A673 (cell line): ENCODE measurements around the gene B4GALNT4. TPM values are rescaled to one million over a fixed set of nuclear protein-coding genes. Genes with fewer than 3 reads are reported as not detected.

Source experiments
- BruUV-seq: library from RNA; stranded (reverse); fragments of 400-500 nt; replicated peaks from 2 replicates; lab custom pipeline; 2021; lab: Mats Ljungman, UMichigan
- CTCF ChIA-PET: fragments of 300-600 bp; sonication (Branson Sonifier 250); formaldehyde crosslinking; loops from one replicate; lab custom pipeline; 2022; ENCODE audit warnings: antibody characterized with exemption; lab: Charles Lee
- POLR2A ChIA-PET: fragments of 300-600 bp; sonication (Branson Sonifier 250); formaldehyde crosslinking; loops from one replicate; lab custom pipeline; 2022; ENCODE audit warnings: antibody characterized with exemption; ENCODE audit not compliant: low non-redundant PET; lab: Charles Lee
- DNase-seq: peaks from one replicate; pipeline ENCODE4 v3.0.0-alpha.2; 2015; ENCODE audit warnings: low spot score
- H3K27ac ChIP-seq: fragments of 200-600 bp; sonication (generic); 2 replicates; pipeline ENCODE4 v1.5.1; 2016; ENCODE audit warnings: mixed run types, low read depth, mild to moderate bottlenecking, mixed read lengths, antibody characterized with exemption, low read length; ENCODE audit not compliant: poor library complexity, severe bottlenecking
- H3K27me3 ChIP-seq: fragments of 200-600 bp; sonication (generic); replicated peaks from 2 replicates; pipeline ENCODE4 v1.6.1; 2017; ENCODE audit warnings: mixed run types, low read depth, mild to moderate bottlenecking, mixed read lengths, antibody characterized with exemption, low read length; ENCODE audit not compliant: insufficient read depth, poor library complexity
- H3K36me3 ChIP-seq: fragments of 200-600 bp; sonication (generic); 2 replicates; pipeline ENCODE4 v1.6.1; 2016; ENCODE audit warnings: mixed run types, mild to moderate bottlenecking, mixed read lengths, antibody characterized with exemption, low read length; ENCODE audit not compliant: insufficient read depth, poor library complexity, severe bottlenecking
- H3K4me1 ChIP-seq: fragments of 200-600 bp; sonication (generic); 2 replicates; pipeline ENCODE4 v1.6.1; 2017; ENCODE audit warnings: mixed run types, mild to moderate bottlenecking, mixed read lengths, antibody characterized with exemption, low read length; ENCODE audit not compliant: insufficient read depth, poor library complexity, severe bottlenecking
- H3K4me3 ChIP-seq: fragments of 200-600 bp; sonication (generic); 2 replicates; pipeline ENCODE4 v1.5.1; 2016; ENCODE audit warnings: low read depth, mixed run types, mild to moderate bottlenecking, mixed read lengths, low read length; ENCODE audit not compliant: poor library complexity, severe bottlenecking
- H3K9me3 ChIP-seq: fragments of 200-600 bp; sonication (generic); 2 replicates; pipeline ENCODE4 v1.6.1; 2016; ENCODE audit warnings: mixed run types, low read depth, mild to moderate bottlenecking, mixed read lengths, antibody characterized with exemption, low read length; ENCODE audit not compliant: poor library complexity, severe bottlenecking
- CTCF ChIP-seq: fragments of 300-800, 200-600 bp; sonication (generic); conservative IDR thresholded peaks from 2 replicates; pipeline ENCODE4 v1.5.1; 2017; ENCODE audit warnings: low read depth, mild to moderate bottlenecking, antibody characterized with exemption, low read length, moderate library complexity, mixed read lengths
- EZH2 ChIP-seq: fragments of 200-600 bp; sonication (generic); IDR thresholded peaks from 2 replicates; pipeline ENCODE4 v1.6.1; 2017; ENCODE audit warnings: borderline replicate concordance, low read depth, mild to moderate bottlenecking, mixed read lengths, antibody characterized with exemption, low read length; ENCODE audit not compliant: poor library complexity, severe bottlenecking
- intact Hi-C: fragments of 100-400 bp; cut with micrococcal nuclease; formaldehyde crosslinking; loops from one replicate; pipeline ENCODE4 v1.10.0; 2022; ENCODE audit not compliant: unreplicated experiment
- total RNA-seq: library from RNA; stranded (reverse); gene quantifications from 2 replicates; pipeline ENCODE4 v1.2.3, GENCODE V29; 2021

Gene B4GALNT4
- total RNA-seq, 1 experiment from 2014 or later: 19.0 TPM

GRCh38 chr11:393219-394033 lies 24.1 kb downstream of the B4GALNT4 start:
- DNase-seq: no peak
- intact Hi-C loops: no loop called here
- BruUV-seq: no TSS peak
- ChIA-PET CTCF (no interaction called here), POLR2A (no interaction called here)
- Histone ChIP-seq H3K36me3 (no peaks in the 10 kb centered on the region), H3K4me3 (no peak overlapping the region), H3K9me3 (no peaks in the 10 kb centered on the region), H3K27me3 (no peaks in the 10 kb centered on the region), H3K27ac (no peak overlapping the region), H3K4me1 (no peaks in the 10 kb centered on the region)
- TF ChIP-seq CTCF: no peak
- no peak for TF ChIP-seq EZH2

GRCh38 chr11:394034-394857 lies 24.9 kb downstream of the B4GALNT4 start, which contains the start of gene PKP3:
TSS of gene PKP3 (plus strand) at chr11:394209. CDS start at chr11:394293, 84 bp downstream.
- DNase-seq: no peak
- ChIA-PET POLR2A (no interaction called here), CTCF (no interaction called here)
- H3K27me3 ChIP-seq: no peaks in the 10 kb centered on the region
- no peak for TF ChIP-seq CTCF
- no peak for TF ChIP-seq EZH2
- H3K27ac ChIP-seq: no peak within 1 kb of the TSS
- H3K9me3 ChIP-seq: no peaks in the 10 kb centered on the region
- intact Hi-C loops: no loop called here
- no peak within 1 kb of the TSS for H3K4me3 ChIP-seq
- no peaks in the 10 kb centered on the region for H3K4me1 ChIP-seq
- BruUV-seq: no TSS peak
- no peaks in the 10 kb centered on the region for H3K36me3 ChIP-seq

GRCh38 chr11:394858-395655 lies 25.8 kb downstream of the B4GALNT4 start:
- DNase-seq: no peak
- TF ChIP-seq EZH2: no peak
- TF ChIP-seq CTCF: no peak
- H3K4me1 ChIP-seq: no peaks in the 10 kb centered on the region
- POLR2A ChIA-PET: no interaction called here
- CTCF ChIA-PET: no interaction called here
- no peaks in the 10 kb centered on the region for H3K9me3 ChIP-seq
- no peaks in the 10 kb centered on the region for H3K36me3 ChIP-seq
- intact Hi-C loops: no loop called here
- no peak overlapping the region for H3K27ac ChIP-seq
- no TSS peak for BruUV-seq
- H3K27me3 ChIP-seq: no peaks in the 10 kb centered on the region
- H3K4me3 ChIP-seq: no peak overlapping the region
